Measurements from ENCODE around the gene GAK. TPM values are rescaled to one million over a fixed set of nuclear protein-coding genes. Genes with fewer than 3 reads are reported as not detected.

Gene GAK
- polyA plus RNA-seq, 1 of the 3 experiments (the other 2 are of a cell fraction) = 35.9 TPM

DNA sequence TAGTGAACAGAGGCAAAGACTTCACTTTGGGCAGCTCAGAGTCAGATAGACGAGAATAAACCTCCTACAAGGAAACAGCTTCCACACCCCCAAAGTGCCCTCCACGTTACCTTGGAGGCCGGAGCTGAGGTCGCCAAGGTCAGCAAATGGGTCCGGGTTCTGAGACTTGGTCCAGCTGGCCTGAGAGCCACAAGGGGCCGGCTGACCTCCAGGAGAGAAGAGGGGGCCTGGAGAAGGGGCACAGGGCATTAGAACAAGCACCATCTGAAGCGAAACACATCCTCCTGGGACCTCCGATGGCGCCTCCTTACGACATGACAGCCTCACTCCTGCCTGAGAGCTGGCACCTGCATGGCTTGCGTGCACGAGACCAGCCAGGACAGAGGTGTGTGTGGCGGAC, 72.6 kb downstream of the GAK start:
- H3K79me2 ChIP-seq (ENCODE audit: insufficient read depth) = no peaks in the 10 kb centered on the region
- H3K27ac ChIP-seq (ENCODE audit: low read depth in 2 of 2, low read length in 1 of 2) = no peak overlapping the region
- no peaks in the 10 kb centered on the region for H3K27me3 ChIP-seq (ENCODE audit: insufficient read depth)
- H3K4me3 ChIP-seq (ENCODE audit: low read depth in 2 of 2, low read length in 1 of 2) = no peak overlapping the region
- no peaks in the 10 kb centered on the region for H3F3A ChIP-seq (replicated peaks; ENCODE audit: insufficient read depth)
- POLR2A ChIA-PET = no interaction called here
- no peaks in the 10 kb centered on the region for H3K4me1 ChIP-seq (ENCODE audit: control insufficient read depth in 1 of 2, insufficient read depth in 2 of 2, low read depth in 1 of 2, low read length in 1 of 2)
- H4K20me1 ChIP-seq (ENCODE audit: insufficient read depth) = no peaks in the 10 kb centered on the region
- peaks cover 21 to 41% of the 10 kb centered on the region in 2 experiments for H3K36me3 ChIP-seq (replicated peaks in 1 of 2; ENCODE audit: control insufficient read depth in 1 of 2, insufficient read depth in 2 of 2, low read length in 1 of 2)
- TF ChIP-seq, protein P1, sequence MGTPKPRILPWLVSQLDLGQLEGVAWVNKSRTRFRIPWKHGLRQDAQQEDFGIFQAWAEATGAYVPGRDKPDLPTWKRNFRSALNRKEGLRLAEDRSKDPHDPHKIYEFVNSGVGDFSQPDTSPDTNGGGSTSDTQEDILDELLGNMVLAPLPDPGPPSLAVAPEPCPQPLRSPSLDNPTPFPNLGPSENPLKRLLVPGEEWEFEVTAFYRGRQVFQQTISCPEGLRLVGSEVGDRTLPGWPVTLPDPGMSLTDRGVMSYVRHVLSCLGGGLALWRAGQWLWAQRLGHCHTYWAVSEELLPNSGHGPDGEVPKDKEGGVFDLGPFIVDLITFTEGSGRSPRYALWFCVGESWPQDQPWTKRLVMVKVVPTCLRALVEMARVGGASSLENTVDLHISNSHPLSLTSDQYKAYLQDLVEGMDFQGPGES (IDR thresholded peaks at IDR 0.05; ENCODE audit: low read depth, low read length) = no peak
- TF ChIP-seq MEF2A (IDR thresholded peaks at IDR 0.05; ENCODE audit: borderline replicate concordance, low read depth) (no peak), ELF1 (IDR thresholded peaks at IDR 0.05) (no peak), SMC3 (IDR thresholded peaks at IDR 0.05; ENCODE audit: low read depth, low read length) (no peak), YY1 (IDR thresholded peaks at IDR 0.05; ENCODE audit: low read depth) (no peak), GABPA (IDR thresholded peaks at IDR 0.05; ENCODE audit: low read depth) (no peak), TEAD4 (IDR thresholded peaks at IDR 0.05; ENCODE audit: borderline replicate concordance, insufficient read depth) (no peak), NRF1 (IDR thresholded peaks at IDR 0.05; ENCODE audit: low read depth, low read length) (no peak), JUND (IDR thresholded peaks at IDR 0.05) (no peak), NFIC (IDR thresholded peaks at IDR 0.05; ENCODE audit: borderline replicate concordance) (no peak), FOSL2 (IDR thresholded peaks at IDR 0.05; ENCODE audit: borderline replicate concordance, low read depth) (no peak), EZH2phosphoT487 (IDR thresholded peaks at IDR 0.05; ENCODE audit: borderline replicate concordance, low read depth) (no peak), SIN3A (IDR thresholded peaks at IDR 0.05; ENCODE audit: borderline replicate concordance, low read depth, low read length) (no peak), MXI1 (IDR thresholded peaks at IDR 0.05; ENCODE audit: low read depth, low read length) (no peak), POLR2AphosphoS5 (IDR thresholded peaks at IDR 0.05; ENCODE audit: low read depth, low read length) (no peak), FOXJ3 (CRISPR knock-in tag; IDR thresholded peaks at IDR 0.05) (no peak), RAD21 (IDR thresholded peaks at IDR 0.05; ENCODE audit: low read length) (no peak)
- TF ChIP-seq, protein P2, sequence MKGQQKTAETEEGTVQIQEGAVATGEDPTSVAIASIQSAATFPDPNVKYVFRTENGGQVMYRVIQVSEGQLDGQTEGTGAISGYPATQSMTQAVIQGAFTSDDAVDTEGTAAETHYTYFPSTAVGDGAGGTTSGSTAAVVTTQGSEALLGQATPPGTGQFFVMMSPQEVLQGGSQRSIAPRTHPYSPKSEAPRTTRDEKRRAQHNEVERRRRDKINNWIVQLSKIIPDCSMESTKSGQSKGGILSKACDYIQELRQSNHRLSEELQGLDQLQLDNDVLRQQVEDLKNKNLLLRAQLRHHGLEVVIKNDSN (IDR thresholded peaks at IDR 0.05; ENCODE audit: borderline replicate concordance, low read depth) = no peak
- TF ChIP-seq, protein P3, sequence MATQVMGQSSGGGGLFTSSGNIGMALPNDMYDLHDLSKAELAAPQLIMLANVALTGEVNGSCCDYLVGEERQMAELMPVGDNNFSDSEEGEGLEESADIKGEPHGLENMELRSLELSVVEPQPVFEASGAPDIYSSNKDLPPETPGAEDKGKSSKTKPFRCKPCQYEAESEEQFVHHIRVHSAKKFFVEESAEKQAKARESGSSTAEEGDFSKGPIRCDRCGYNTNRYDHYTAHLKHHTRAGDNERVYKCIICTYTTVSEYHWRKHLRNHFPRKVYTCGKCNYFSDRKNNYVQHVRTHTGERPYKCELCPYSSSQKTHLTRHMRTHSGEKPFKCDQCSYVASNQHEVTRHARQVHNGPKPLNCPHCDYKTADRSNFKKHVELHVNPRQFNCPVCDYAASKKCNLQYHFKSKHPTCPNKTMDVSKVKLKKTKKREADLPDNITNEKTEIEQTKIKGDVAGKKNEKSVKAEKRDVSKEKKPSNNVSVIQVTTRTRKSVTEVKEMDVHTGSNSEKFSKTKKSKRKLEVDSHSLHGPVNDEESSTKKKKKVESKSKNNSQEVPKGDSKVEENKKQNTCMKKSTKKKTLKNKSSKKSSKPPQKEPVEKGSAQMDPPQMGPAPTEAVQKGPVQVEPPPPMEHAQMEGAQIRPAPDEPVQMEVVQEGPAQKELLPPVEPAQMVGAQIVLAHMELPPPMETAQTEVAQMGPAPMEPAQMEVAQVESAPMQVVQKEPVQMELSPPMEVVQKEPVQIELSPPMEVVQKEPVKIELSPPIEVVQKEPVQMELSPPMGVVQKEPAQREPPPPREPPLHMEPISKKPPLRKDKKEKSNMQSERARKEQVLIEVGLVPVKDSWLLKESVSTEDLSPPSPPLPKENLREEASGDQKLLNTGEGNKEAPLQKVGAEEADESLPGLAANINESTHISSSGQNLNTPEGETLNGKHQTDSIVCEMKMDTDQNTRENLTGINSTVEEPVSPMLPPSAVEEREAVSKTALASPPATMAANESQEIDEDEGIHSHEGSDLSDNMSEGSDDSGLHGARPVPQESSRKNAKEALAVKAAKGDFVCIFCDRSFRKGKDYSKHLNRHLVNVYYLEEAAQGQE (IDR thresholded peaks at IDR 0.05; ENCODE audit: low read depth, low read length) = no peak
- CTCF ChIA-PET = no interaction called here
- no peak for DNase-seq
- no peak overlapping the region for H3K9ac ChIP-seq
- no peak overlapping the region for H3K4me2 ChIP-seq
- 97% methylated on average over 11 of the region's 13 CpGs for WGBS (ENCODE audit: low lambda C conversion rate)
- H3K9me2 ChIP-seq = no peaks in the 10 kb centered on the region
- H2AFZ ChIP-seq (ENCODE audit: low read depth) = no peak overlapping the region
- H3K9me3 ChIP-seq = no peaks in the 10 kb centered on the region

All from SK-N-SH (cell line).